Stimulated activated CD8-positive, alpha-beta memory T cell treated with anti-CD3 and anti-CD28 coated beads, Interleukin-7, amount 100 ng/mL, for 4 hours (primary cell): Measurements from ENCODE around the gene LRRC58.
A peak's percentile ranks its signal among the peaks of the same experiment; 100 is the strongest.
"Not testable (repeated sequence)": the region's sequence is repeated elsewhere in the genome, so short reads cannot be mapped to it uniquely, and the experiment has no call there.

ENCODE experiments used
- DNase-seq, 2 donors: peaks; one replicate each; pipeline ENCODE4 v3.0.0-alpha.2; 2020; ENCODE audit warnings: low read depth in 2 of 2

LRRC58 gene

DNA sequence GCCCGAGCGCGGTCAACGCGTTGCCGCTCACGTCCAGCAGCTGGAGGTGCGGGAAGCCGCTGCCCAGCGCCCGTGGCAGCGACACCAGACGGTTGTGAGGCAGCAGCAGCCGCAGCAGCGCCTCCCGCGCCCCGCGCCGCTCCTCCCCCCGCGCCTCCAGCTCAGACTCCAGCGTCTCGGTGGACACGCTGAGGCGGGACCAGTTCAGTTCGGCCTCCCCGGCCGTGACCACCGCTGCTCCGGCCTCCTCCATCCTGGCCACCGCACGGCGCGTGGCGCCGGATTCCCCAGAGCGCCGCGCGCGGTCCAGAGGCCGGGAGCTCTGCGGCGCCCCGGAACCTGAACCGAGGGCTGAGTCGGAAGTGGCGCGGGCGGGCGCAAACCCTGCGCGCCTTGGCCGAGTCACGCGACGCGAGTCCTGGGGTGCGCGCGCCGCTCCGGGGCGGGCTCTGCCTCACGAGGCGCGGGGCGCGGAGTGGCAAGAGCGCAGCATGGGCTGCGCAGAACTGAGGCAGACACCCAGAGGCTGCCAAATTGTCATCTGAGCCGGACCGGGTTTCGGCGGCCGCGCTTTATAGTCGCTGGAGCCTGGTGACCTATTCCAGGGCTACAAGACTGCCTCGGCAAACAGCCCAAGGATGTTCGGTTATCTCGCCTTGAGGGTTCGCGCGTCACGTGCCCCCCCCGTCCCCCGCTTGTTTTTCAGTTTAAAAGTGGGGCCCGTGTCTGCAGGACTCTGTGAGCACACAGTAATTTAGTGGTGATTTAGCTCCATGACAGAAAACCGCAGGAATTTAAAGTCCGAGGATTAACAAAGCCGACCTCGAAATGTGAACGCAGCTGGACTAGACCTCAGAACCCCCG, at the start of gene LRRC58:
Gene LRRC58 (minus strand): TSS at position 364 of the 864 bp plus-strand sequence. CDS start 111 bp downstream, at position 253.
- DNase-seq = peak; percentile 61 to 86

- no peak for DNase-seq
Observed at GRCh38 chr3:120396469-120396868, 47.3 kb upstream of the LRRC58 start.

- no peak for DNase-seq
Observed at GRCh38 chr3:120394347-120394746, 45.2 kb upstream of the LRRC58 start.

GRCh38 chr3:120393761-120394160, 44.6 kb upstream of the LRRC58 start:
- DNase-seq = no peak

- no peak for DNase-seq
Observed at GRCh38 chr3:120393243-120393642, 44.1 kb upstream of the LRRC58 start.

DNA sequence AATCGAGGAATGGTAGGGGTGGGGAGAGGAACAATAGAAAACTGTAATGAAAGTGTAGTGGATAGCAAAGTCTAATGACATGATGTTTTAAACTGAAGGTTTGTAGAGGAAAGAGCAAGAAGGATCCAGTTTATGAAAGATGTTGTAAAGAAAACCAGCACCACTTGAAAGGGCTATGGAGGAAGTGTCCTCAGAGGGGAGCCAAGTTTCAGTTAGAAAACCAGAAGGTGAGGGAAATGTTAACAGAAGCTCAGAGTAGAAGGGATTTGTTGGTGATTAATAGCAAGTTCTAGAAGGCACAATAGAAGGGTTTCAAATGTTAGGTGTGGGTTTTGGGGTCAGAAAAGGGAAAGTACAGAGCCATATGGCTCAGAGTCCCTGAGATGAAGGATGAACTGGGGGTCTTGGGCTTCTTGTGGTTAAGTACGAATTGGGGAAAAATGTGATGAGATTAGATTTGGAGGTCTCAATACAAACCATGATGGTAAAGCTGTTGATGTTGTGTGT, 33.8 kb upstream of the LRRC58 start:
- no peak for DNase-seq

DNA sequence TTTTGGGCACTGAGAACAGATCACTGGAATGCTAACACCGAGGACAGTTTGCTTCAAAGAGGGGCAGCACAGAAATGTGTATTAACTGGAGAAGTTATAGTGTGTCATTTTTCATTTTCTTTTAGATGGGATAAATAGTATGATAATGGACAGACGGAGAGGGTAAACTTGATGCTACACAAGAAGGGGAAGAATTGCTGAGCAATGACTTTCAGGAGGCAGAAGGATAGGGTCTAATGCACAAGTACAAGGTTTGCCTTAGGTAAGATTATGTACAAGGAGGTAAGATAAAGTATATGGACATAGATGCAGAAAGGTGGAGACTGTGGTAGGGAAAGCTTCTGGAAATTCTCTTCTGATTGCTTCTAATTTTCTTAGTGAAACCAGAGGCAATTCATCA, 32.3 kb upstream of the LRRC58 start:
- no peak for DNase-seq

- DNase-seq = not testable (repeated sequence)
Observed at GRCh38 chr3:120377948-120378347, 28.8 kb upstream of the LRRC58 start.

- DNase-seq = no peak
Observed at GRCh38 chr3:120370463-120370862, 21.3 kb upstream of the LRRC58 start.

DNA sequence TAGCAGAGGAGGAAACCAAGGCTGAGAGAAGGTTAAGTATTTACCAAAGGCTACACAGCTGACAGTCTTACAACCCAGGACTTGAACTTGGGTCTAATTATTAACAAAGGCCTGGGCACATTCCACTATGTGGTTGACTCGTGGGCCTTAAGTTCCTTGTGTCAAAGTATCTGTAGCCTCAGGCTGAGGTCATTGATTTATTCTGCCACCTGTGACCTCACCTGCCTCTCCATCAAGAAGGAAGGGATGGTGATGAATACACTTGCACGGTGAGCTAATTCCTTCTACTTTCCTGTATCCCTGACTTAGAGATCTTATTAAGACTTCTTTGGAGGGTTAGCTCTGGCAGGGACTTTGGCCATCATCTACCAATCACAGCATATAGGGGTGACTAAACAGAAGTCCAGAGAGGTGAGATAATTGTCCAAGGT, 19.9 kb upstream of the LRRC58 start:
- DNase-seq = no peak

- DNase-seq = no peak
Observed at GRCh38 chr3:120368172-120368571, 19.0 kb upstream of the LRRC58 start.

- DNase-seq = no peak
Observed at GRCh38 chr3:120364821-120365220, 15.7 kb upstream of the LRRC58 start.

DNA sequence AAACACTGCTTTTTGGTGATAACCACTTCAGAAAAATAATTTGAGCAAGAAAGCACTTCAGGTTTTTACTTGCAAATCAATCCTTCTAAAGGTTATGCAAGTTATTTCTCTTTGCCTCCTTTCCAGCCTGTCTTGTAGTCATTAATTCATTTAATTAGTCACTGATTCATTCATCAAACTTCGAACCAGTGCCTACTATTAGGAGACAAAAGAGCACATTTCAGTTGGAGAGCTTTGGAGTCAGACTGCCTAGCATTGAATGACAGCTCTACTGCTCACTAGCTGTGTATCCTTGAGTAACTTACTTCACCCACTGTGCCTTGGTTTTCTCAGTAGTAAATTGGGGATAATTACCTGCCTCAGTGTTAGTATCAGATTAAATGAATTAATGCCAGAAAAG, 14.9 kb upstream of the LRRC58 start:
- DNase-seq = no peak

- no peak for DNase-seq
Observed at GRCh38 chr3:120357807-120358206, 8.7 kb upstream of the LRRC58 start.

DNA sequence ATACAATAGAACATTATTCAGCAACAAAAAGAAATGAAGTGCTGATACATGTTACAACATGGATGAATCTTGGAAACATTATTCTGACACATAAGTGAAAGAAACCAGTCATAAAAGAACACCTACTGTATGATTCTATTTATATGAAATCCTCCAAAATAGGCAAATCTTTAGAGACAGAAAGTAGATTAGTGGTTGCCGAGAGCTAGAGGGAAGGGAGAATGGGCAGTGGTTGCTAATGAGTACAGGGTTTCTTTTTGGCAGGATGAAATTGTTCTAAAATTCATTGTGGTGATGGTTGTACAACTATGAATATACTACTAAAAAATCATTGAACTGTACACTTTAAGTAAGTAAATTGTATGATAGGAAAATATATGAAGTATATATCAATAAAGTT, 6.3 kb upstream of the LRRC58 start:
- DNase-seq = no peak

GRCh38 chr3:120353463-120353862, 4.3 kb upstream of the LRRC58 start:
- no peak for DNase-seq

GRCh38 chr3:120352017-120352416, 2.9 kb upstream of the LRRC58 start:
- DNase-seq = no peak

GRCh38 chr3:120350401-120350941, 1.3 kb upstream of the LRRC58 start:
- no peak for DNase-seq

GRCh38 chr3:120349855-120350125, 636 bp upstream of the LRRC58 start:
- DNase-seq = no peak

GRCh38 chr3:120348065-120348990, 826 bp downstream of the LRRC58 start:
- peak; percentile 10 to 48 for DNase-seq

DNA sequence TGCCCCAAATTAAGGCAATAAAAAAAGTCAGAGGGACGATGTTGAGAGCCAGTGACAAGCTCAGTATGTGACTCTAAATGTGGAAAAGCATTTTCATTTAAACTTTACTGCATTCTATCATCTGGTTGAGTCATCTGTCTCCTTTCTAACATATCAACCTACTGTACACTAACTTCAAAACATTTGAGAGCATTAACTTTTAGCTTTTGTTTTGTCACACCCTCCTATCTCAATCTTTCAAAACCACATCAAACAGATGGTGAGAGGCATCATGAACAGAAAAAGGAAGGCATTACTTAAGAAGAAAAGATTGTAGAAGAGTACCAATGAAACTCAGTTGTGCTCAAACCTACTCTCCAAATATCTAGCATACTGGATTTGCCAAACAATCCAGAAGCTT, 4.8 kb downstream of the LRRC58 start:
- DNase-seq = no peak

DNA sequence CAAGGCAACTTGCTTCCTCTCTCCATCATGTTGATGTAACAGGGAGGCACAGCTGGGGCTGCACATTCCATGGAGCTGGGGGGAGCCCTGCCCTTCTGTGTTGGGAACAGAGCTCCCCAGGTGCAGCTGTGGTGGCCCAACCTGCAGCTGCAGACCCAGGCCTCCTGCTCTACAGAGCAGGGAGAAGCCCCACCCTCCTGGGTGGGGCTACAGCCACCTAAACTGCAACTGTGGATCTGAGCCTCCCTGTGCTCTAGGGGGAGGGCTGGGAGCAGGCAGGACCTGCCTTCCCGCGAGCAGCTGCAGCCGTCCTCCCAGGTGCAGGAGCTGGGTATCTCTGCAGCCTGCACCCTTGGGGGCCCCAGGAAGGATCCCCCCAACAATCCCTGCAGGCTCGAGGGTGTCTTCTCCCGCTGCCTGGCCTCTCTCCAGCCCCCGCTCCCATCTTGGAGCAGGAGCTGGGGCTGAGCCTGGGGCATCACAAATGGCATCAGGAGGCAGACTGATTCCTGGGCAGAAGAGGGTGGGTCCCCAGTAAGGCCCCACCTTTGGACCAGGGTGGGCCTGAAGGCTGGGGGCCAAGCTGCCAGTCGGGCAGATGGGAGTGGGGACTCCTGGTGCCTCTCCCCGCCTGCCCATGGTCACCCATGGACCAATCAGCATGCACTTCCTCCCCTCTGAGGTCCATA, 7.4 kb downstream of the LRRC58 start:
- DNase-seq = no peak
